HFFc6 (cell line): ENCODE data around the gene ERO1B. TPM values are rescaled to one million over a fixed set of nuclear protein-coding genes. Genes with fewer than 3 reads are reported as not detected.

Source experiments
- DNase-seq: peaks from one replicate; pipeline ENCODE4 v3.0.0-alpha.2; 2018
- H3K27ac Mint-ChIP-seq: 2 replicates; pipeline ENCODE4 v1.8.0; 2020; ENCODE audit warnings: mild to moderate bottlenecking, mixed read lengths
- H3K27me3 Mint-ChIP-seq: 2 replicates; pipeline ENCODE4 v1.8.0; 2021; ENCODE audit warnings: mild to moderate bottlenecking, moderate library complexity, mixed read lengths; ENCODE audit not compliant: insufficient read depth
- H3K36me3 Mint-ChIP-seq: 2 replicates; pipeline ENCODE4 v1.8.0; 2021; ENCODE audit warnings: low read depth, mixed read lengths
- H3K4me1 Mint-ChIP-seq: 2 replicates; pipeline ENCODE4 v1.8.0; 2020; ENCODE audit warnings: low read depth, mixed read lengths
- H3K4me3 Mint-ChIP-seq: 2 replicates; pipeline ENCODE4 v1.8.0; 2020; ENCODE audit warnings: mild to moderate bottlenecking, moderate library complexity, mixed read lengths
- H3K9me3 Mint-ChIP-seq: 2 replicates; pipeline ENCODE4 v1.8.0; 2020; ENCODE audit warnings: mild to moderate bottlenecking, mixed read lengths
- CTCF ChIP-seq: fragments of 200-600 bp; sonication (generic); IDR thresholded peaks from 2 replicates; pipeline ENCODE4 v1.5.0; 2021; ENCODE audit warnings: antibody characterized with exemption, mild to moderate bottlenecking
- total RNA-seq, 6 experiments: library from RNA; stranded (reverse); fragmentation: NEBNext Ultra II Directional; extraction: Animal tissue kit (Norgen Biotek cat#: 25700); gene quantifications; 2 replicates in 1 of 6; 3 replicates in 5 of 6; pipeline ENCODE4 v1.2.3, GENCODE V29; 2021

ERO1B gene
- total RNA-seq, 6 experiments from 2014 or later, result 1.5 to 2.3 (median 2.0) TPM

- no peak for DNase-seq
- TF ChIP-seq CTCF, result no peak
- Mint-ChIP-seq H3K27ac (no peak overlapping the region), H3K9me3 (no peaks in the 10 kb centered on the region), H3K27me3 (peaks cover 3% of the 10 kb centered on the region; the same call in 1 of the 2 replicates), H3K4me3 (no peak overlapping the region), H3K36me3 (0 out of 2 replicates have a peak, but pooled peaks cover 3% of the 10 kb centered on the region), H3K4me1 (peaks cover 15% of the 10 kb centered on the region)
These were observed 105.1 kb downstream of the ERO1B start for GRCh38 chr1:236176337-236177336.

- no peaks in the 10 kb centered on the region for H3K36me3 Mint-ChIP-seq
- no peak for DNase-seq
- no peaks in the 10 kb centered on the region for H3K9me3 Mint-ChIP-seq
- no peak overlapping the region for H3K27ac Mint-ChIP-seq
- peaks cover 3% of the 10 kb centered on the region; the same call in 1 of the 2 replicates for H3K27me3 Mint-ChIP-seq
- H3K4me3 Mint-ChIP-seq, result no peak overlapping the region
- TF ChIP-seq CTCF, result no peak
- peaks cover 7% of the 10 kb centered on the region for H3K4me1 Mint-ChIP-seq
These were observed 106.0 kb downstream of the ERO1B start for GRCh38 chr1:236175642-236176336.

GRCh38 chr1:236173174-236173767 lies 108.5 kb downstream of the ERO1B start:
- TF ChIP-seq CTCF, result no peak
- no peak for DNase-seq
- Mint-ChIP-seq H3K4me3 (no peak overlapping the region), H3K9me3 (no peaks in the 10 kb centered on the region), H3K4me1 (peaks cover 6% of the 10 kb centered on the region), H3K27ac (no peak overlapping the region), H3K36me3 (no peaks in the 10 kb centered on the region), H3K27me3 (peaks cover 3% of the 10 kb centered on the region; the same call in 1 of the 2 replicates)

- Mint-ChIP-seq H3K27me3 (peaks cover 3% of the 10 kb centered on the region; the same call in 1 of the 2 replicates), H3K4me3 (no peak overlapping the region), H3K4me1 (peaks cover 6% of the 10 kb centered on the region), H3K9me3 (no peaks in the 10 kb centered on the region), H3K27ac (no peak overlapping the region), H3K36me3 (no peaks in the 10 kb centered on the region)
- DNase-seq, result no peak
- no peak for TF ChIP-seq CTCF
These were observed 109.6 kb downstream of the ERO1B start for GRCh38 chr1:236172041-236172579.
